ENCODE results near the gene EBPL. TPM values are rescaled to one million over a fixed set of nuclear protein-coding genes. Genes with fewer than 3 reads are reported as not detected.
"Not testable (repeated sequence)": the region's sequence is repeated elsewhere in the genome, so short reads cannot be mapped to it uniquely, and the experiment has no call there.

EBPL gene
- total and polyA plus RNA-seq, 4 experiments from 2014 or later, result 15.1 to 61.6 (median 34.5) TPM

GRCh38 chr13:49615836-49616675 lies 75.2 kb downstream of the EBPL start:
- Histone ChIP-seq H3K36me3 (ENCODE audit: insufficient read depth, low read length) (no peaks in the 10 kb centered on the region), H3K27me3 (ENCODE audit: insufficient read depth, low read length) (no peaks in the 10 kb centered on the region), H3K4me1 (ENCODE audit: insufficient read depth, low read length) (no peaks in the 10 kb centered on the region), H3K4me3 (ENCODE audit: low read length in 2 of 2) (no peak overlapping the region), H3K27ac (ENCODE audit: low read depth, low read length) (no peak overlapping the region), H3K9me3 (ENCODE audit: control insufficient read depth in 1 of 2, low read length in 2 of 2) (no peaks in the 10 kb centered on the region)
- Mint-ChIP-seq H3K4me3 (no peak overlapping the region), H3K9me3 (peaks cover 0 to 14% (median 6%) of the 10 kb centered on the region in 8 donors), H3K27me3 (peaks cover 3 to 4% of the 10 kb centered on the region in 2 donors), H3K27ac (peak overlapping the region in 1 of 7 donors; percentile 4), H3K4me1 (peaks cover 0 to 3% (median 0%) of the 10 kb centered on the region in 4 donors), H3K36me3 (peaks cover 3 to 6% of the 10 kb centered on the region in 2 donors)
- ChIA-PET POLR2A (ENCODE audit: partially characterized antibody) (no interaction called here), CTCF (ENCODE audit: partially characterized antibody) (interaction anchor here (1.2 kb wide), 1 partner anchor 9 kb away, joined by 6 read pairs; no protein-coding TSS in a partner anchor)
- intact Hi-C loops (cut with micrococcal nuclease), result no loop called here
- DNase-seq, result no peak

- H3K9me3 ChIP-seq (ENCODE audit: control insufficient read depth in 1 of 2, low read length in 2 of 2); H3K4me1 ChIP-seq (ENCODE audit: insufficient read depth, low read length); H3K4me3 Mint-ChIP-seq; H3K27ac ChIP-seq (ENCODE audit: low read depth, low read length); H3K27me3 Mint-ChIP-seq; H3K4me3 ChIP-seq (ENCODE audit: low read length in 2 of 2); intact Hi-C loops (cut with micrococcal nuclease); H3K27me3 ChIP-seq (ENCODE audit: insufficient read depth, low read length); H3K27ac Mint-ChIP-seq; H3K4me1 Mint-ChIP-seq; H3K36me3 ChIP-seq (ENCODE audit: insufficient read depth, low read length); H3K36me3 Mint-ChIP-seq; DNase-seq: not testable (repeated sequence)
- POLR2A ChIA-PET (ENCODE audit: partially characterized antibody), result interaction anchor here (0.5 kb wide), 1 partner anchor 1517 kb away, joined by 3 read pairs; no protein-coding TSS in a partner anchor
- CTCF ChIA-PET (ENCODE audit: partially characterized antibody), result interaction anchor here (0.8 to 1.1 kb wide), 4 partner anchors 230 to 317 kb away, joined by 3 to 4 read pairs (median 3); no protein-coding TSS in a partner anchor
- peaks cover 0 to 14% (median 7%) of the 10 kb centered on the region in 8 donors for H3K9me3 Mint-ChIP-seq
Observed at GRCh38 chr13:49612042-49612441, 79.2 kb downstream of the EBPL start.

Other genes starting within 250 kb of the EBPL start
- gene CAB39L, start 247.4 kb downstream of the EBPL start, total RNA-seq, result 1 to 10 TPM; 5.7 to 7.7 TPM
- gene CAB39L, start 247.4 kb downstream of the EBPL start, polyA plus RNA-seq, result 1 to 10 TPM; 4.1 to 6.5 TPM
- gene SETDB2, start 247.2 kb downstream of the EBPL start, total RNA-seq, result 10 to 100 TPM; 27.6 to 28.2 TPM
- 10 to 100 TPM; 11.0 to 15.5 TPM for gene SETDB2, start 247.2 kb downstream of the EBPL start, polyA plus RNA-seq
- 100 to 1,000 TPM; 138 to 139 TPM for gene PHF11, start 195.5 kb downstream of the EBPL start, total RNA-seq
- gene PHF11, start 195.5 kb downstream of the EBPL start, polyA plus RNA-seq, result 10 to 100 TPM; 90.4 to 97.3 TPM
- 10 to 100 TPM; 20.7 to 21.3 TPM for gene RCBTB1, start 105.9 kb downstream of the EBPL start, total RNA-seq
- 10 to 100 TPM; 11.2 to 14.0 TPM for gene RCBTB1, start 105.9 kb downstream of the EBPL start, polyA plus RNA-seq
- under 1 TPM; 0.50 to 0.55 TPM for gene ARL11, start 63.0 kb downstream of the EBPL start, total RNA-seq
- gene ARL11, start 63.0 kb downstream of the EBPL start, polyA plus RNA-seq, result under 1 TPM; 0.15 to 0.32 TPM
- 10 to 100 TPM; 21.1 to 22.4 TPM for gene KPNA3, start 101.2 kb upstream of the EBPL start, total RNA-seq
- 10 to 100 TPM; 22.1 to 25.2 TPM for gene KPNA3, start 101.2 kb upstream of the EBPL start, polyA plus RNA-seq
- 1 to 10 TPM; 3.3 to 5.1 TPM for gene SPRYD7, start 244.9 kb upstream of the EBPL start, total RNA-seq
- gene SPRYD7, start 244.9 kb upstream of the EBPL start, polyA plus RNA-seq, result 1 to 10 TPM; 3.0 to 3.2 TPM